ENCODE results near the gene SLC43A3. TPM values are rescaled to one million over a fixed set of nuclear protein-coding genes. Genes with fewer than 3 reads are reported as not detected.
"Not testable (repeated sequence)": the region's sequence is repeated elsewhere in the genome, so short reads cannot be mapped to it uniquely, and the experiment has no call there.

SLC43A3 gene
- polyA plus RNA-seq, 3 donors from 2014 or later: 11.4 to 17.1 (median 12.4) TPM

- H3K36me3 Mint-ChIP-seq: no peaks in the 10 kb centered on the region
- H3K27me3 Mint-ChIP-seq (ENCODE audit: low read depth in 3 of 3): peaks cover 10 to 32% (median 26%) of the 10 kb centered on the region in 3 donors
- no peaks in the 10 kb centered on the region for H3K9me3 Mint-ChIP-seq
- peak overlapping the region; percentile 71 to 77 (median 74) for H3K4me3 Mint-ChIP-seq
- H3K4me1 Mint-ChIP-seq: peaks cover 26 to 32% of the 10 kb centered on the region in 2 donors
- H3K27ac Mint-ChIP-seq: peak overlapping the region in 1 of 6 donors; percentile 41
- DNase-seq: peak; percentile 68 to 72 (median 70)
These were observed 30.2 kb upstream of the SLC43A3 start for GRCh38 chr11:57456960-57457642.

- H3K4me3 Mint-ChIP-seq: no peak overlapping the region
- H3K36me3 Mint-ChIP-seq: no peaks in the 10 kb centered on the region
- peaks cover 2 to 13% (median 8%) of the 10 kb centered on the region in 3 donors for H3K27me3 Mint-ChIP-seq (ENCODE audit: low read depth in 3 of 3)
- no peak overlapping the region for H3K27ac Mint-ChIP-seq
- no peaks in the 10 kb centered on the region for H3K9me3 Mint-ChIP-seq
- peaks cover 11 to 16% of the 10 kb centered on the region in 2 donors for H3K4me1 Mint-ChIP-seq
- no peak for DNase-seq
These were observed 26.7 kb upstream of the SLC43A3 start for GRCh38 chr11:57453543-57454177.

GRCh38 chr11:57446055-57446454 lies 19.1 kb upstream of the SLC43A3 start:
- Mint-ChIP-seq H3K4me1 (no peaks in the 10 kb centered on the region), H3K27ac (no peak overlapping the region), H3K36me3 (no peaks in the 10 kb centered on the region), H3K4me3 (no peak overlapping the region), H3K9me3 (peaks cover 0 to 1% (median 0%) of the 10 kb centered on the region in 6 donors), H3K27me3 (ENCODE audit: low read depth in 3 of 3) (peaks cover 0 to 8% (median 0%) of the 10 kb centered on the region in 3 donors)
- no peak for DNase-seq

GRCh38 chr11:57445122-57445394 lies 18.1 kb upstream of the SLC43A3 start:
- H3K4me3 Mint-ChIP-seq, H3K27ac Mint-ChIP-seq, H3K9me3 Mint-ChIP-seq, DNase-seq, H3K4me1 Mint-ChIP-seq, H3K36me3 Mint-ChIP-seq: not testable (repeated sequence)
- peaks cover 0 to 10% (median 2%) of the 10 kb centered on the region in 3 donors for H3K27me3 Mint-ChIP-seq (ENCODE audit: low read depth in 3 of 3)

- no peak overlapping the region for H3K27ac Mint-ChIP-seq
- H3K4me1 Mint-ChIP-seq: no peaks in the 10 kb centered on the region
- no peaks in the 10 kb centered on the region for H3K36me3 Mint-ChIP-seq
- H3K9me3 Mint-ChIP-seq: peaks cover 0 to 1% (median 0%) of the 10 kb centered on the region in 6 donors
- peaks cover 0 to 10% (median 2%) of the 10 kb centered on the region in 3 donors for H3K27me3 Mint-ChIP-seq (ENCODE audit: low read depth in 3 of 3)
- H3K4me3 Mint-ChIP-seq: no peak overlapping the region
- no peak for DNase-seq
These were observed 17.6 kb upstream of the SLC43A3 start for GRCh38 chr11:57444362-57445121.

- Mint-ChIP-seq H3K4me1 (no peaks in the 10 kb centered on the region), H3K27ac (no peak overlapping the region), H3K27me3 (ENCODE audit: low read depth in 3 of 3) (peaks cover 0 to 10% (median 2%) of the 10 kb centered on the region in 3 donors), H3K36me3 (no peaks in the 10 kb centered on the region), H3K9me3 (peaks cover 0 to 1% (median 0%) of the 10 kb centered on the region in 6 donors), H3K4me3 (no peak overlapping the region)
- DNase-seq: no peak
These were observed 14.0 kb upstream of the SLC43A3 start for GRCh38 chr11:57440744-57441414.

- DNase-seq: no peak
- Mint-ChIP-seq H3K4me3 (no peak overlapping the region), H3K36me3 (no peaks in the 10 kb centered on the region), H3K27me3 (ENCODE audit: low read depth in 3 of 3) (peaks cover 0 to 5% (median 2%) of the 10 kb centered on the region in 3 donors), H3K4me1 (no peaks in the 10 kb centered on the region), H3K27ac (no peak overlapping the region), H3K9me3 (peaks cover 0 to under 1% (median 0%) of the 10 kb centered on the region in 6 donors)
These were observed 12.9 kb upstream of the SLC43A3 start for GRCh38 chr11:57439786-57440185.

- H3K4me1 Mint-ChIP-seq: no peaks in the 10 kb centered on the region
- H3K27me3 Mint-ChIP-seq (ENCODE audit: low read depth in 3 of 3): peaks cover 0 to 4% (median 2%) of the 10 kb centered on the region in 3 donors
- no peak overlapping the region for H3K4me3 Mint-ChIP-seq
- no peak for DNase-seq
- no peaks in the 10 kb centered on the region for H3K36me3 Mint-ChIP-seq
- H3K9me3 Mint-ChIP-seq: no peaks in the 10 kb centered on the region
- H3K27ac Mint-ChIP-seq: no peak overlapping the region
These were observed 11.7 kb upstream of the SLC43A3 start for GRCh38 chr11:57438345-57439285.

GRCh38 chr11:57436031-57436430 lies 9.1 kb upstream of the SLC43A3 start:
- Mint-ChIP-seq H3K36me3 (no peaks in the 10 kb centered on the region), H3K27me3 (ENCODE audit: low read depth in 3 of 3) (peaks cover 0 to 2% (median 2%) of the 10 kb centered on the region in 3 donors), H3K4me1 (peaks cover 10 to 19% of the 10 kb centered on the region in 2 donors), H3K4me3 (no peak overlapping the region), H3K27ac (no peak overlapping the region), H3K9me3 (no peaks in the 10 kb centered on the region)
- no peak for DNase-seq

GRCh38 chr11:57434640-57435546 lies 8.0 kb upstream of the SLC43A3 start:
- H3K36me3 Mint-ChIP-seq: no peaks in the 10 kb centered on the region

GRCh38 chr11:57432714-57433163 lies 5.8 kb upstream of the SLC43A3 start:
- no peak for DNase-seq
- peak overlapping the region in 2 of 6 donors; percentile 8 to 35 for H3K27ac Mint-ChIP-seq

More at GRCh38 chr11:57434640-57435546, 8.0 kb upstream of the SLC43A3 start:
- Mint-ChIP-seq H3K4me1 (peaks cover 10 to 19% of the 10 kb centered on the region in 2 donors), H3K9me3 (no peaks in the 10 kb centered on the region), H3K4me3 (no peak overlapping the region), H3K27me3 (ENCODE audit: low read depth in 3 of 3) (no peaks in the 10 kb centered on the region), H3K27ac (no peak overlapping the region)
- DNase-seq: no peak

GRCh38 chr11:57432149-57432561 lies 5.2 kb upstream of the SLC43A3 start:
- Mint-ChIP-seq H3K36me3 (no peaks in the 10 kb centered on the region), H3K4me3 (no peak overlapping the region), H3K27ac (no peak overlapping the region), H3K4me1 (peaks cover 15 to 28% of the 10 kb centered on the region in 2 donors), H3K27me3 (ENCODE audit: low read depth in 3 of 3) (peaks cover 0 to 1% (median 0%) of the 10 kb centered on the region in 3 donors), H3K9me3 (peaks cover 0 to 2% (median 0%) of the 10 kb centered on the region in 6 donors)
- DNase-seq: no peak

More at GRCh38 chr11:57432714-57433163, 5.8 kb upstream of the SLC43A3 start:
- no peaks in the 10 kb centered on the region for H3K9me3 Mint-ChIP-seq
- H3K36me3 Mint-ChIP-seq: no peaks in the 10 kb centered on the region
- no peaks in the 10 kb centered on the region for H3K27me3 Mint-ChIP-seq (ENCODE audit: low read depth in 3 of 3)
- no peak overlapping the region for H3K4me3 Mint-ChIP-seq
- peaks cover 10 to 22% of the 10 kb centered on the region in 2 donors for H3K4me1 Mint-ChIP-seq

Data from immature natural killer cell (primary cell).